Karpas-422 (cell line): ENCODE measurements around the gene PIK3R6. TPM values are rescaled to one million over a fixed set of nuclear protein-coding genes. Genes with fewer than 3 reads are reported as not detected.

ENCODE experiments used
- DNase-seq: peaks from one replicate; pipeline ENCODE4 v3.0.0-alpha.2; 2015
- H2AFZ ChIP-seq: fragments of 200-600 bp; sonication (generic); 2 replicates; pipeline ENCODE4 v1.6.1; 2014; ENCODE audit warnings: antibody characterized with exemption, low read length, mixed read lengths
- H3K27ac ChIP-seq: fragments of 200-600 bp; sonication (generic); 2 replicates; pipeline ENCODE4 v1.5.1; 2014; ENCODE audit warnings: mild to moderate bottlenecking, low read length, moderate library complexity
- H3K27me3 ChIP-seq: fragments of 200-600 bp; sonication (generic); 2 replicates; pipeline ENCODE4 v1.6.1; 2014; ENCODE audit warnings: low read length, mixed read lengths
- H3K36me3 ChIP-seq: fragments of 200-600 bp; sonication (generic); 2 replicates; pipeline ENCODE4 v1.6.1; 2014; ENCODE audit warnings: low read length, mixed read lengths; ENCODE audit not compliant: insufficient read depth
- H3K4me1 ChIP-seq: fragments of 200-600 bp; sonication (generic); 2 replicates; pipeline ENCODE4 v1.6.1; 2014; ENCODE audit warnings: mild to moderate bottlenecking, low read length, mixed read lengths
- H3K4me2 ChIP-seq: fragments of 200-600 bp; sonication (generic); 2 replicates; pipeline ENCODE4 v1.6.1; 2014; ENCODE audit warnings: low read length, low read depth, mild to moderate bottlenecking; ENCODE audit not compliant: poor library complexity, severe bottlenecking
- H3K4me3 ChIP-seq: fragments of 200-600 bp; sonication (generic); 2 replicates; pipeline ENCODE4 v1.5.1; 2014; ENCODE audit warnings: mild to moderate bottlenecking, antibody characterized with exemption, low read length, mixed read lengths
- H3K79me2 ChIP-seq: fragments of 200-600 bp; sonication (generic); 2 replicates; pipeline ENCODE4 v1.6.1; 2014; ENCODE audit warnings: mild to moderate bottlenecking, low read length, mixed read lengths
- H3K9ac ChIP-seq: fragments of 200-600 bp; sonication (generic); 2 replicates; pipeline ENCODE4 v1.6.0; 2014; ENCODE audit warnings: low read length
- H3K9me2 ChIP-seq: fragments of 200-600 bp; sonication (generic), shearing (Covaris generic); replicated peaks from 2 replicates; pipeline ENCODE4 v1.6.0; 2014; ENCODE audit warnings: mild to moderate bottlenecking, low read length, moderate library complexity; ENCODE audit not compliant: insufficient read depth
- H3K9me3 ChIP-seq: fragments of 300-700, 200-600 bp; sonication (generic); 2 replicates; pipeline ENCODE4 v1.6.1; 2014; ENCODE audit warnings: low read length, mixed read lengths
- H4K20me1 ChIP-seq: fragments of 200-600 bp; sonication (generic); 2 replicates; pipeline ENCODE4 v1.6.1; 2014; ENCODE audit warnings: mild to moderate bottlenecking, antibody characterized with exemption, low read length, low read depth; ENCODE audit not compliant: insufficient read depth
- total RNA-seq: library from RNA; depleted of rRNA; stranded (reverse); fragments of >200 nt; shearing (Covaris generic); gene quantifications from 2 replicates; pipeline ENCODE4 v1.2.3, GENCODE V29; 2014; ENCODE audit warnings: low replicate concordance

Gene PIK3R6
- total RNA-seq, 1 experiment from 2014 or later: not detected

GRCh38 chr17:8865385-8865784 is 2.1 kb downstream of the PIK3R6 start:
- no peak overlapping the region for H3K9ac ChIP-seq
- no peak overlapping the region for H3K4me2 ChIP-seq
- H2AFZ ChIP-seq: no peak overlapping the region
- no peak overlapping the region for H3K27ac ChIP-seq
- no peak overlapping the region for H3K4me3 ChIP-seq
- no peaks in the 10 kb centered on the region for H3K27me3 ChIP-seq
- no peaks in the 10 kb centered on the region for H3K79me2 ChIP-seq
- H3K4me1 ChIP-seq: no peaks in the 10 kb centered on the region
- H4K20me1 ChIP-seq: no peaks in the 10 kb centered on the region
- no peaks in the 10 kb centered on the region for H3K9me2 ChIP-seq
- H3K9me3 ChIP-seq: no peaks in the 10 kb centered on the region
- DNase-seq: no peak
- no peaks in the 10 kb centered on the region for H3K36me3 ChIP-seq

DNA sequence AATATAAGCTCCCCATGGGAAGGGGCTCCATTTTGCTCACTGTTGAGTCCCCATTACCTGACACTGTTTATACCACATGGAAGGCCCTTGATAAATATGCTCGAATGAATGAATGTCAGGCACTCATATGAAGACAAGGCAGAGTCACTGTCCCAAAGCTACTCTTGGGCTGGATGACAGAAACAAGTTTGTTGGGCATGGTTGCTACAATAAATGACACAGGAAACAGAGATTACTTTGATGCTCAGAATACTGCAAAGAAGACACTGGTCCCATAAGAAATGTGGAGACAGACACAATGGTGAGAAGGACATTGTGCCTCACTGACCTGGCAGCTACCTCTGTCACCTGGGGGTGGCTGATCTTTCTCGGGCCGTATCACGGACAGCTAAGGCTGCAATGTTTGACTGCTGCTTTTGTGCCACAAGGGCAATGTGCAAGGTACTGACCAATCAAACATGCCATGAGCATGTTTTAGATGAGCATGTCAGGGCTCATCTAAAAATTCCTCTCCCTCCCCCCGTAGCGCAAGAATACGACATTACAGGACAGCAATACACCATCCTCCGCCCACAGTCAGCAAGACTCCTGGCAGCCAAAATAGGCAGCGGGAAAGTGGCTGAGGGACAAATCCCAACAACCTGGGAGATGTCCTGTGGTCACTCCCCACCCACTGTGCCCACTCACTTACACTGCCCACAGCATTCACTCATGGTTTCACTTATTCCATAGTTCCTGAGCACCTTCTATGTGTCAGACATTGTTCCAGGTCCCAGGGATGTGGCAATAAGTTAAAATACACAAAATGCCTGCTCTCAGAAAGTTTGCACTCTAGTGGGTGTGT is 5.0 kb downstream of the PIK3R6 start:
- Histone ChIP-seq H3K27me3 (no peaks in the 10 kb centered on the region), H3K9ac (no peak overlapping the region), H3K79me2 (no peaks in the 10 kb centered on the region), H2AFZ (no peak overlapping the region), H3K27ac (no peak overlapping the region), H4K20me1 (no peaks in the 10 kb centered on the region), H3K9me2 (no peaks in the 10 kb centered on the region), H3K4me1 (peaks cover 19% of the 10 kb centered on the region), H3K9me3 (no peaks in the 10 kb centered on the region), H3K4me2 (no peak overlapping the region), H3K4me3 (no peak overlapping the region), H3K36me3 (no peaks in the 10 kb centered on the region)
- no peak for DNase-seq

DNA sequence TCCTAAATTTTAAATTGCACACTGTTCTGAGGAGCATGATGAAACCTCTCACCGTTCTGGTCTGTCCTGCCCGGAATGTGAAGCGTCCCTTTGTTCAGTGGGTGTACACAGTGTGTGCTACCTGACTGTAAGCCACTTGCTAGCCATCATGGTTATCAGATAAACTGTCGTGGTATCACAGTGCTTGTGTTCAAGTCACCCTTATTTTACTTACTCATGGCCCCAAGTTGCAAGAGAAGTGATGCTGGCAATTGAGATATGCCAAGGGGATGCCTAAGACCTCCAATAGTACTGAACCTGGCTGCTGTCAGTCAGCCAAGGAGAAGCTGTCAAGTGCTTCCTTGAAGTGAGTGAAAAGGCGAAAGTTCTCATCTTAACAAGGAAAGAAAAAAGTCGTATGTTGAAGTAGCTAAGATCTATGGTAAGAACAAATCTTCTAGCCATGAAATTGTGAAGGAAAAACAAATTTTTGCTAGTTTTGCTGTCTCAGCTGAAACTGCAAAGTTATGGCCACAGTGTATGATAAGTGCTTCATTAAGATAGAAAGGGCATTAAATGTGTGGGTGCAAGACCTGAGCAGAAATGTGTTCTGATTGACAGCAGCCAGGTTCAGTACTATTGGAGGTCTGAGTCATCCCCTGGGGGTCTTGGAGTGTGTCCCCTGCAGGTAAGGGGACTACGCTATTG is 5.8 kb downstream of the PIK3R6 start:
- no peak overlapping the region for H3K4me2 ChIP-seq
- no peak overlapping the region for H3K4me3 ChIP-seq
- no peak overlapping the region for H3K9ac ChIP-seq
- no peaks in the 10 kb centered on the region for H3K36me3 ChIP-seq
- no peaks in the 10 kb centered on the region for H3K27me3 ChIP-seq
- no peak overlapping the region for H2AFZ ChIP-seq
- H3K27ac ChIP-seq: no peak overlapping the region
- no peaks in the 10 kb centered on the region for H4K20me1 ChIP-seq
- no peaks in the 10 kb centered on the region for H3K79me2 ChIP-seq
- no peaks in the 10 kb centered on the region for H3K9me3 ChIP-seq
- DNase-seq: no peak
- H3K4me1 ChIP-seq: peaks cover 21% of the 10 kb centered on the region
- H3K9me2 ChIP-seq: no peaks in the 10 kb centered on the region

DNA sequence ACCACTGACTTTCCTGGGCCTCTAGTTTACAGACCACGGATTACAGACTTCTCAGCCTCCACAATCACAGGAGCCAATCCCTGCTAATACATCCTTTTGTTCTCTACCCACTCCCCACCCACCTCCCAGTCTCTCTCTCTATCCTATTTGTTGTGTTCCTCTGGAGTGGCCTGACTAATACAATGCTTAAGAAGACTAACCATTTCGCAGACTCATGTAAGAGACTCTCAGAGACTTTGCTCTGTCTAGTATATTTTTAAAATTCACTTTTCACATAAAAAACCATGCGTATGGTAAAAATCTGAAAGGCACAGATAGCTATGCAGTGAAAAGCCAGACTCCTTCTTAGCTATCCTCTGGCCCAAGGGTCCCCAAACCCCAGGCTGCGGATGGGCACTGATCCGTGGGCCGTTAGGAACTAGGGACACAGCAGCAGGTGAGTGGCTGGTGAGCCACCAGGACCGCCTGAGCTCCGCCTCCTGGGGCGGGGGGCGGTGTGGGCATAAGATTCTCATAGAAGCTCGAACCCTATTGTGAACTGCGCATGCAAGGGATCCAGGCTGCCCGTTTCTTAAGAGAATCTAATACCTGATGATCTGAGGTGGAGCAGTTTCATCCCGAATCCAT is 7.6 kb downstream of the PIK3R6 start:
- H3K4me1 ChIP-seq: peaks cover 21% of the 10 kb centered on the region
- no peak for DNase-seq
- no peak overlapping the region for H3K27ac ChIP-seq
- no peaks in the 10 kb centered on the region for H4K20me1 ChIP-seq
- no peaks in the 10 kb centered on the region for H3K79me2 ChIP-seq
- H3K4me3 ChIP-seq: no peak overlapping the region
- no peaks in the 10 kb centered on the region for H3K9me2 ChIP-seq
- no peak overlapping the region for H3K4me2 ChIP-seq
- no peak overlapping the region for H3K9ac ChIP-seq
- no peaks in the 10 kb centered on the region for H3K27me3 ChIP-seq
- H3K36me3 ChIP-seq: no peaks in the 10 kb centered on the region
- H3K9me3 ChIP-seq: no peaks in the 10 kb centered on the region
- H2AFZ ChIP-seq: no peak overlapping the region

- Histone ChIP-seq H3K27ac (no peak overlapping the region), H3K79me2 (no peaks in the 10 kb centered on the region), H3K4me2 (no peak overlapping the region), H2AFZ (no peak overlapping the region), H3K9me3 (no peaks in the 10 kb centered on the region), H3K27me3 (no peaks in the 10 kb centered on the region), H3K4me3 (no peak overlapping the region), H4K20me1 (no peaks in the 10 kb centered on the region), H3K4me1 (peaks cover 21% of the 10 kb centered on the region), H3K36me3 (no peaks in the 10 kb centered on the region), H3K9ac (no peak overlapping the region), H3K9me2 (no peaks in the 10 kb centered on the region)
- DNase-seq: no peak
Observed at GRCh38 chr17:8859027-8859803, 8.3 kb downstream of the PIK3R6 start.

DNA sequence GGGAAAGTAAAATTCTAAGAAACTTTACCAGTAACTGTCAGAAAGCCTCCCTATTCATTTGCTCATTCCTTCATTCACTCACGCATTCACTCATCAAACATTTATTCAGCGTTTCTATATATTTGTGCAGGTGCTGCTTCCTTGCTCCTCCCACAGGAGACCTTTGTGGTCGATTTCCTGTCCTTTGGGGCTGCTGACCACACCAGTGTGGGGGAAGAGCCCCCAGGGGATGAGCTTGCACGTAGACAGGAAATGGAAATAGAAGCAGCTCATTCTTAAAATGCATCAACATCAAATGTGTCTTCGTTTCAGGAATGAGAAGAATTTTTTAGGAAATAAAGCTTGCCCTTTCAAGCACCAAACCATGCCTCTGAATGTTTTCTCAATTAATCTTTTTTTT is 9.6 kb downstream of the PIK3R6 start:
- Histone ChIP-seq H3K79me2 (no peaks in the 10 kb centered on the region), H3K4me1 (peaks cover 21% of the 10 kb centered on the region), H3K9me2 (no peaks in the 10 kb centered on the region), H3K27me3 (no peaks in the 10 kb centered on the region), H3K36me3 (no peaks in the 10 kb centered on the region), H2AFZ (no peak overlapping the region), H3K9ac (no peak overlapping the region), H3K27ac (no peak overlapping the region), H3K4me2 (peak overlapping the region; percentile 11), H3K9me3 (no peaks in the 10 kb centered on the region), H4K20me1 (no peaks in the 10 kb centered on the region), H3K4me3 (no peak overlapping the region)
- peak; percentile 82 for DNase-seq

DNA sequence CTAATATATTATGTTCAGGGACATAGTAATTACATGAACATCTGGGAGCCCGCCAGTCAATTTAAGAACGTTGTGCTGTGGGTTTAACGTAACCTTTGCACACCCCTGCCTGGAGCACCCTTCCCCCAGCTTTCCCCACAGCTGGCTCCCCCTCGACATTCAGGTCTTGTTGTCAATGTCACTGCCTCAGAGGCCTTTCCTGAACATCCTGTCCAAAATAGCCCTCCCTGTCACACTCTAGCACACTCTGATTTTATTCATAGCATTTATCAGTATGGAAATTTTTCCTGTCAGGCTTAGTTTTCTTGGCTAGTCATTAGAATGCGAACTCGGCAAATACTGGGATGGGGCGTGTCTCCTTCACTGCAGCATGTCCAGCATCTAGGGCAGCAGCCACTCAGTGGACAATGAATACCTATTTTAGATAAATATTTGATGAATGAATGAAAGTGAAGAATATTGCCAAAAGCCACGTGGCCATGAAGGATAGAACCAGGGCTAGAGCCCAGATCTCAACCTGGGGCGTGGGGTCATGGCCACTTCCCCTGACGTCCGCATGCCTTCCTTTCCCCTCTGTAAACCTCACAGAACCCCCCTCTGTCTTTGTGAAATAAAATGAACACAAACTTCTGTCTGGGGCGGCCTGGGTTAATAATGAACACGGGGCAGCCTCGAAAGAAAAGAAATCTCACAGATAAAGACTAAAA is 10.5 kb downstream of the PIK3R6 start:
- Histone ChIP-seq H3K36me3 (no peaks in the 10 kb centered on the region), H3K4me1 (peaks cover 21% of the 10 kb centered on the region), H2AFZ (no peak overlapping the region), H3K27ac (no peak overlapping the region), H3K4me2 (no peak overlapping the region), H3K9me2 (no peaks in the 10 kb centered on the region), H3K79me2 (no peaks in the 10 kb centered on the region), H3K27me3 (no peaks in the 10 kb centered on the region), H3K9me3 (no peaks in the 10 kb centered on the region), H4K20me1 (no peaks in the 10 kb centered on the region), H3K4me3 (no peak overlapping the region), H3K9ac (no peak overlapping the region)
- DNase-seq: no peak
